Smooth muscle cell (in vitro differentiated cells): Measurements from ENCODE around the gene CHIC2. TPM values are rescaled to one million over a fixed set of nuclear protein-coding genes. Genes with fewer than 3 reads are reported as not detected.
"Not testable (repeated sequence)": the region's sequence is repeated elsewhere in the genome, so short reads cannot be mapped to it uniquely, and the experiment has no call there.

Experiments used
- DNase-seq: peaks from one replicate; lab custom pipeline; 2025; ENCODE audit not compliant: unreplicated experiment; lab: John Stamatoyannopoulos, UW
- H2AFZ ChIP-seq: fragments of 200-600 bp; sonication (generic); 2 replicates; pipeline ENCODE4 v1.6.0; 2016; ENCODE audit warnings: antibody characterized with exemption, low read depth, mild to moderate bottlenecking
- H3F3A ChIP-seq: fragments of 200-600 bp; sonication (generic); 2 replicates; pipeline ENCODE4 v1.6.0; 2017; ENCODE audit warnings: antibody characterized with exemption, low read depth
- H3K27ac ChIP-seq: fragments of 200-600 bp; sonication (generic); 2 replicates; pipeline ENCODE4 v1.5.1; 2016; ENCODE audit warnings: low read depth, mild to moderate bottlenecking
- H3K27me3 ChIP-seq: fragments of 200-600 bp; sonication (generic); 2 replicates; pipeline ENCODE4 v1.6.1; 2016; ENCODE audit warnings: low read depth, mild to moderate bottlenecking
- H3K36me3 ChIP-seq: fragments of 200-600 bp; sonication (generic); 2 replicates; pipeline ENCODE4 v1.5.1; 2016; ENCODE audit warnings: low read depth
- H3K4me1 ChIP-seq: fragments of 200-600 bp; sonication (generic); 2 replicates; pipeline ENCODE4 v1.5.1; 2016; ENCODE audit warnings: low read depth
- H3K4me2 ChIP-seq: fragments of 200-600 bp; sonication (generic); 2 replicates; pipeline ENCODE4 v1.6.0; 2016; ENCODE audit warnings: mild to moderate bottlenecking
- H3K4me3 ChIP-seq: fragments of 200-600 bp; sonication (generic); 2 replicates; pipeline ENCODE4 v1.5.1; 2016; ENCODE audit warnings: mild to moderate bottlenecking
- H3K79me2 ChIP-seq: fragments of 200-600 bp; sonication (generic); 2 replicates; pipeline ENCODE4 v1.6.0; 2016; ENCODE audit warnings: low read depth, mild to moderate bottlenecking
- H3K9ac ChIP-seq: fragments of 200-600 bp; sonication (generic); 2 replicates; pipeline ENCODE4 v1.6.0; 2016; ENCODE audit warnings: low read depth
- H3K9me3 ChIP-seq: fragments of 200-600 bp; sonication (generic); replicated peaks from 2 replicates; pipeline ENCODE4 v1.5.1; 2016; ENCODE audit warnings: low read depth
- H4K20me1 ChIP-seq: fragments of 200-600 bp; sonication (generic); 2 replicates; pipeline ENCODE4 v1.6.0; 2016; ENCODE audit warnings: low read depth
- WGBS: methylation state at CpG from one replicate; pipeline ENCODE4 v1.1.7; 2016; ENCODE audit warnings: low lambda C conversion rate; 5-methylcytosine and 5-hydroxymethylcytosine counted together
- polyA plus RNA-seq: library from polyadenylated mRNA; unstranded; fragments of >200 nt; fragmentation: Nextera tagmentation; extraction: Ambion mirVana; gene quantifications from 2 replicates; pipeline ENCODE4 v1.2.1, GENCODE V29; 2016
- total RNA-seq: library from RNA; depleted of rRNA; stranded (reverse); fragments of >200 nt; gene quantifications from 2 replicates; pipeline ENCODE4 v1.2.3, GENCODE V29; 2014
- TF ChIP-seq, protein P1 (sequence below): fragments of 200-600 bp; sonication (generic); IDR thresholded peaks from 2 replicates; pipeline ENCODE4 v1.5.1; 2017; ENCODE audit warnings: borderline replicate concordance, mild to moderate bottlenecking, antibody characterized with exemption; ENCODE audit not compliant: insufficient read depth, poor library complexity, severe bottlenecking

The CHIC2 gene
- total and polyA plus RNA-seq, 2 experiments from 2014 or later: 52.2 to 61.0 TPM

DNA sequence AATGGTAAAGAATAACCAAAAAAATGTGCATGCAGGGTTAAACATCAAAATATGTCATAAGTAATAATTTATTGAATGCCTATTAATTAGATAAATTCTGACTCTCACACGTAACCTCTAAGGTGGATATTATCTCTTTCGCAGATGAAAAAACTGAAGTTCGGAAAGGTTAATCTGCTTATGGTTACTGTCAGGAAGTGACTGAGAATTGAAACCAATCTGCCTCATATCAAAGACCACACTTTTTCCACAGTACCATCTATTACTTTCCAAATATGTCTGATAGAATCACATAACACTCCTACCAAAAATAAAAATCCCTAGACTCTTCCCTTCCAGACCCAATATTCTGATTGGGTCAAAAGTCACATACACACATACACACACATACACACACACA lies 6.2 kb downstream of the CHIC2 start:
- H3K27me3 ChIP-seq: no peaks in the 10 kb centered on the region
- 92% methylated on average over 3 of the region's 3 CpGs for WGBS
- no peaks in the 10 kb centered on the region for H3K36me3 ChIP-seq
- H3K27ac ChIP-seq: no peak overlapping the region
- no peak overlapping the region for H3K4me3 ChIP-seq
- peaks cover 24% of the 10 kb centered on the region for H3K4me1 ChIP-seq
- no peak overlapping the region for H2AFZ ChIP-seq
- TF ChIP-seq, protein P1, sequence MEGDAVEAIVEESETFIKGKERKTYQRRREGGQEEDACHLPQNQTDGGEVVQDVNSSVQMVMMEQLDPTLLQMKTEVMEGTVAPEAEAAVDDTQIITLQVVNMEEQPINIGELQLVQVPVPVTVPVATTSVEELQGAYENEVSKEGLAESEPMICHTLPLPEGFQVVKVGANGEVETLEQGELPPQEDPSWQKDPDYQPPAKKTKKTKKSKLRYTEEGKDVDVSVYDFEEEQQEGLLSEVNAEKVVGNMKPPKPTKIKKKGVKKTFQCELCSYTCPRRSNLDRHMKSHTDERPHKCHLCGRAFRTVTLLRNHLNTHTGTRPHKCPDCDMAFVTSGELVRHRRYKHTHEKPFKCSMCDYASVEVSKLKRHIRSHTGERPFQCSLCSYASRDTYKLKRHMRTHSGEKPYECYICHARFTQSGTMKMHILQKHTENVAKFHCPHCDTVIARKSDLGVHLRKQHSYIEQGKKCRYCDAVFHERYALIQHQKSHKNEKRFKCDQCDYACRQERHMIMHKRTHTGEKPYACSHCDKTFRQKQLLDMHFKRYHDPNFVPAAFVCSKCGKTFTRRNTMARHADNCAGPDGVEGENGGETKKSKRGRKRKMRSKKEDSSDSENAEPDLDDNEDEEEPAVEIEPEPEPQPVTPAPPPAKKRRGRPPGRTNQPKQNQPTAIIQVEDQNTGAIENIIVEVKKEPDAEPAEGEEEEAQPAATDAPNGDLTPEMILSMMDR: no peak
- H3K79me2 ChIP-seq: peaks cover 100% of the 10 kb centered on the region
- no peak overlapping the region for H3K4me2 ChIP-seq
- peaks cover 99% of the 10 kb centered on the region for H4K20me1 ChIP-seq
- DNase-seq: no peak
- no peaks in the 10 kb centered on the region for H3F3A ChIP-seq
- H3K9ac ChIP-seq: no peak overlapping the region
- no peaks in the 10 kb centered on the region for H3K9me3 ChIP-seq

DNA sequence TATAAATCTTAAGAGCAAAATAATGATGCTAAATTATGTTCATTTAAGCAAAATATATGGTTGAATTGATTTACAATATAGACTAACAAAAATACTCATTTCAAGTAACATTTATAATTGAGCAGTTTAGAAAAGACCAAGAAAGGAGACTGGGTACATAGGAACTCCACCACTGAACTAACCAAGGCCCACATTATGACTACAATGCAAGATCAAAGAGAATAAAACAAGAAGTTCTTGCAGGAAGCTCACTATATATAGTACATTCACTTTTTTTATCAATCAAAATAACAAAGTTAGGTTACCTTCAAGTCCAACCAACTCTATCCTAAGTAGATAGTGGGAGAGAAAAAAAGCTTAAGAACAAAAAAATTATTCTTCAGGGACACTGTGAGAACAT lies 8.0 kb downstream of the CHIC2 start:
- TF ChIP-seq, protein P1: no peak
- Histone ChIP-seq H3K79me2 (peaks cover 100% of the 10 kb centered on the region), H4K20me1 (peaks cover 100% of the 10 kb centered on the region), H3K9ac (no peak overlapping the region), H3K27me3 (no peaks in the 10 kb centered on the region), H3K4me3 (no peak overlapping the region), H2AFZ (no peak overlapping the region), H3K27ac (no peak overlapping the region), H3K9me3 (no peaks in the 10 kb centered on the region), H3K4me2 (no peak overlapping the region), H3K36me3 (no peaks in the 10 kb centered on the region), H3F3A (no peaks in the 10 kb centered on the region), H3K4me1 (peaks cover 8% of the 10 kb centered on the region)
- no peak for DNase-seq

DNA sequence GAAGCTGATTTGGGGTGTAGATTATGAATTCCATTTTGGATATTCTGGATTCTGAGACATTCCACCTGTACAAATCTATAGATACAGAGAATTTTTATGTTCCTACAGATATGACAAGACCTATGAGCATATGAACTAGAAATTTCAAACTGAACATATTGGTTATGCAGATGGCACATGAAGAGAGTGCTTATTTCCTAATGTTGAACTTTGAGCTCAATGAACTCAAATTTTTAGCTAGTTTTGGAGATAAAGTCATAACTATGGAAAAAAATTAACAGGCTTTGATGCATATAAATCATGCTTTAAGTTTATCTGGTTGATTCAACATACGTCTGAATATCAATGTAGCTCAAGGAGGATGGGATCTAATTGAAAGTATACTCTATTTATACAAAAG lies 8.9 kb downstream of the CHIC2 start:
- no peak for DNase-seq
- TF ChIP-seq, protein P1: no peak
- no peaks in the 10 kb centered on the region for H3K36me3 ChIP-seq

DNA sequence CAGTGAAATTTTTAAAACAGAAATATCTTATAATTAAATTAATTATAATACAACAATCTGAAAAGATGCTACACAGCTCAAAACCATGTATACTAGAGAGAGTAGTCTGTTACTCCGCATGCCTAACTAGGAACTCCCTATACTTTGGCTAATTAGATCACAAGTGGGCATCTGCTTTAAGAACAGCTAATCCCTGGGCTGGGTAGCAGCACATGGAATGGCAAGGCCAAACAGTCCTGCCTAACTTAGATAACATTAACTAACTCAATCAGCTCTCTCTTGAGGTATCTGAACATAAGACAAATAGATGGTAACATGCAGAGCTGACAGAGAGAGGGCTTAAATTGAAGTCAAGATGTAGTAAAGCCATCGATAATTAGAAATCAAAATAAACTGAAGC lies 9.9 kb downstream of the CHIC2 start:
- no peaks in the 10 kb centered on the region for H3K4me1 ChIP-seq
- H4K20me1 ChIP-seq: peaks cover 100% of the 10 kb centered on the region
- DNase-seq: no peak
- H3K27ac ChIP-seq: no peak overlapping the region
- no peaks in the 10 kb centered on the region for H3F3A ChIP-seq
- no peaks in the 10 kb centered on the region for H3K9me3 ChIP-seq
- H3K27me3 ChIP-seq: no peaks in the 10 kb centered on the region
- peaks cover 95% of the 10 kb centered on the region for H3K79me2 ChIP-seq
- no peak overlapping the region for H2AFZ ChIP-seq
- H3K4me2 ChIP-seq: no peak overlapping the region
- TF ChIP-seq, protein P1: no peak
- H3K36me3 ChIP-seq: no peaks in the 10 kb centered on the region
- WGBS: 97% methylated on average over 2 of the region's 2 CpGs
- H3K4me3 ChIP-seq: no peak overlapping the region
- no peak overlapping the region for H3K9ac ChIP-seq

More for the DNA sequence above, 8.9 kb downstream of the CHIC2 start:
- Histone ChIP-seq H3K9ac (no peak overlapping the region), H3K9me3 (no peaks in the 10 kb centered on the region), H3K4me3 (no peak overlapping the region), H3K4me2 (no peak overlapping the region), H3K4me1 (peaks cover under 1% of the 10 kb centered on the region), H3K27ac (no peak overlapping the region), H3K27me3 (no peaks in the 10 kb centered on the region), H4K20me1 (peaks cover 100% of the 10 kb centered on the region), H3K79me2 (peaks cover 100% of the 10 kb centered on the region), H2AFZ (no peak overlapping the region), H3F3A (no peaks in the 10 kb centered on the region)
- WGBS: 100% methylated on average over 1 of the region's 1 CpG

DNA sequence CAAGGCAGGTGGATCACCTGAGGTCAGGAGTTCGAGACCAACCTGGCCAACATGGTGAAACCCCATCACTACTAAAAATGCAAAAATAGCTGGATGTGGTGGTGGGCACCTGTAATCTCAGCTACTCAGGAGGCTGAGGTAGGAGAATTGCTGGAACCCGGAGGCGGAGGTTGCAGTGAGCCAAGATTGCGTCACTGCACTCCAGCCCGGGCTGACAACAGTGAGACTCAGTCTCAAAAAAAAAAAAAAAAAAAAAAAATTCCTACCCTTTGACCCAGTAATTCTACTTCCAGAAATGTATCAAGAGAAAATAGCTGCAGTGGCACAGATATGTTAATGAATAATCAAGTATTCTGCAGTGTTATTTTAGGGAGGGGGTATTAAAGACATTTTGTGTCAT lies 11.1 kb downstream of the CHIC2 start:
- not testable (repeated sequence) for H2AFZ ChIP-seq, H3K4me3 ChIP-seq, H3K27me3 ChIP-seq, H3K4me1 ChIP-seq, DNase-seq, H3K27ac ChIP-seq, H3K9ac ChIP-seq, H3K4me2 ChIP-seq, H3K36me3 ChIP-seq, H3K9me3 ChIP-seq, H3F3A ChIP-seq
- Histone ChIP-seq H4K20me1 (peaks cover 100% of the 10 kb centered on the region), H3K79me2 (peaks cover 95% of the 10 kb centered on the region)
- WGBS: 86% methylated on average over 5 of the region's 5 CpGs
